Left lung (tissue), 10 donors: ENCODE data around the gene ACOT11. TPM values are rescaled to one million over a fixed set of nuclear protein-coding genes. Genes with fewer than 3 reads are reported as not detected.
A peak's percentile ranks its signal among the peaks of the same experiment; 100 is the strongest.

Experiments
- ATAC-seq: fragments of 200-7000 bp; cut with Tn5 transposase; one replicate; pipeline ENCODE4 v1.9.1; 2020; ENCODE audit warnings: moderate library complexity
- DNase-seq, 4 donors: peaks; one replicate each; pipeline ENCODE4 v3.0.0-alpha.2; 2013 to 2020
- H3K27ac ChIP-seq, 2 donors: fragments of 200-600 bp; sonication (generic) in 1 of 2; one replicate each; pipeline versions ENCODE4 v1.5.0 to v1.8.0; 2020 to 2021
- H3K27me3 ChIP-seq, 2 donors: fragments of 200-600 bp; sonication (generic) in 1 of 2; one replicate each; pipeline versions ENCODE4 v1.5.0 to v1.8.0; 2020 to 2021
- H3K36me3 ChIP-seq, 2 donors: fragments of 200-600 bp; sonication (generic) in 1 of 2; one replicate each; pipeline versions ENCODE4 v1.5.0 to v1.8.0; 2020 to 2021
- H3K4me1 ChIP-seq, 2 donors: fragments of 200-600 bp; one replicate each; pipeline ENCODE4 v1.8.0; 2021
- H3K4me3 ChIP-seq, 2 donors: fragments of 200-600 bp; sonication (generic) in 1 of 2; one replicate each; pipeline versions ENCODE4 v1.5.0 to v1.8.0; 2020 to 2021; ENCODE audit warnings: mild to moderate bottlenecking in 1 of 2
- H3K9me3 ChIP-seq, 2 donors: fragments of 200-600 bp; sonication (generic) in 1 of 2; one replicate each; pipeline versions ENCODE4 v1.5.0 to v1.8.0; 2020 to 2021
- CTCF ChIP-seq, 2 donors: fragments of 200-600 bp; sonication (generic) in 1 of 2; IDR thresholded peaks; one replicate each; pipeline versions ENCODE4 v1.5.0 to v1.8.0; 2021; ENCODE audit warnings: antibody characterized with exemption in 2 of 2
- intact Hi-C, 2 donors: fragments of 100-400 bp; cut with DNase I; formaldehyde crosslinking; loops; one replicate each; pipeline versions ENCODE4 v1.11.2 to v1.14.2; 2022
- polyA plus RNA-seq, 6 donors: library from polyadenylated mRNA; unstranded; fragments of 120-200 nt; gene quantifications; one replicate each; pipeline ENCODE4 v1.2.1, GENCODE V29; 2013; ENCODE audit not compliant: insufficient read length in 6 of 6
- total RNA-seq, 2 donors: library from RNA; stranded (reverse); fragmentation: NEBNext Ultra II Directional; extraction: Animal tissue kit (Norgen Biotek cat#: 25700); gene quantifications; one replicate each; pipeline ENCODE4 v1.2.1, GENCODE V29; 2021
- donor health status: DM: no; HTN: yes; CAD: no.
- donor health status: DM: no; HTN: no; CAD: no.

ACOT11 gene
- total and polyA plus RNA-seq, 8 donors = 8.5 to 15.9 (median 12.6) TPM

- Histone ChIP-seq H3K4me1 (peaks cover 0 to under 1% of the 10 kb centered on the region in 2 donors), H3K4me3 (no peak overlapping the region), H3K27me3 (no peaks in the 10 kb centered on the region), H3K9me3 (no peaks in the 10 kb centered on the region), H3K27ac (no peak overlapping the region), H3K36me3 (no peaks in the 10 kb centered on the region)
- no peak for TF ChIP-seq CTCF (IDR thresholded peaks at IDR 0.05)
- DNase-seq (no peak), ATAC-seq (no peak)
- intact Hi-C loops = no loop called here
Observed at GRCh38 chr1:54558434-54559030, 10.5 kb downstream of the ACOT11 start.

GRCh38 chr1:54559111-54559548 lies 11.1 kb downstream of the ACOT11 start:
- intact Hi-C loops = no loop called here
- no peaks in the 10 kb centered on the region for H3K9me3 ChIP-seq
- H3K4me3 ChIP-seq = no peak overlapping the region
- no peak for TF ChIP-seq CTCF (IDR thresholded peaks at IDR 0.05)
- DNase-seq (peak in 1 of 4 donors; percentile 55), ATAC-seq (no peak)
- no peaks in the 10 kb centered on the region for H3K27me3 ChIP-seq
- no peak overlapping the region for H3K27ac ChIP-seq
- peaks cover 0 to 3% of the 10 kb centered on the region in 2 donors for H3K4me1 ChIP-seq
- no peaks in the 10 kb centered on the region for H3K36me3 ChIP-seq

- Histone ChIP-seq H3K4me1 (peaks cover 0 to 3% of the 10 kb centered on the region in 2 donors), H3K36me3 (no peaks in the 10 kb centered on the region), H3K27me3 (no peaks in the 10 kb centered on the region), H3K9me3 (no peaks in the 10 kb centered on the region), H3K27ac (no peak overlapping the region), H3K4me3 (no peak overlapping the region)
- intact Hi-C loops = no loop called here
- no peak for ATAC-seq
- TF ChIP-seq CTCF (IDR thresholded peaks at IDR 0.05) = no peak
- no peak for DNase-seq
Observed at GRCh38 chr1:54559771-54560231, 11.8 kb downstream of the ACOT11 start.

- ATAC-seq (peak; percentile 98), DNase-seq (peak in 3 of 4 donors; percentile 63 to 87 (median 75))
- peaks cover 0 to 15% of the 10 kb centered on the region in 2 donors for H3K4me1 ChIP-seq
- H3K36me3 ChIP-seq = no peaks in the 10 kb centered on the region
- H3K9me3 ChIP-seq = no peaks in the 10 kb centered on the region
- no peak for TF ChIP-seq CTCF (IDR thresholded peaks at IDR 0.05)
- H3K27me3 ChIP-seq = no peaks in the 10 kb centered on the region
- peak overlapping the region in 1 of 2 donors; percentile 18 for H3K4me3 ChIP-seq
- no peak overlapping the region for H3K27ac ChIP-seq
- intact Hi-C loops = no loop called here
Observed at GRCh38 chr1:54564312-54565112, 16.5 kb downstream of the ACOT11 start.

GRCh38 chr1:54565113-54565501 lies 17.1 kb downstream of the ACOT11 start:
- no peak overlapping the region for H3K27ac ChIP-seq
- intact Hi-C loops = no loop called here
- ATAC-seq = no peak
- H3K4me1 ChIP-seq = peaks cover 0 to 15% of the 10 kb centered on the region in 2 donors
- H3K36me3 ChIP-seq = no peaks in the 10 kb centered on the region
- no peak for DNase-seq
- H3K4me3 ChIP-seq = no peak overlapping the region
- no peaks in the 10 kb centered on the region for H3K27me3 ChIP-seq
- no peaks in the 10 kb centered on the region for H3K9me3 ChIP-seq
- TF ChIP-seq CTCF (IDR thresholded peaks at IDR 0.05) = no peak
